Tibial nerve (tissue), 4 donors: ENCODE data around the gene CTPS2. TPM values are rescaled to one million over a fixed set of nuclear protein-coding genes. Genes with fewer than 3 reads are reported as not detected.

Experiments used
- DNase-seq, 2 donors: peaks; one replicate each; pipeline ENCODE4 v3.0.0-alpha.2; 2019; ENCODE audit warnings: low spot score in 2 of 2
- H3K27ac ChIP-seq, 4 donors: fragments of 200-600 bp; sonication (generic) in 3 of 4; one replicate each; pipeline ENCODE4 v1.5.1; 2017 to 2019; ENCODE audit warnings: mild to moderate bottlenecking in 1 of 4
- H3K27me3 ChIP-seq, 2 donors: fragments of 200-600 bp; sonication (generic) in 1 of 2; one replicate each; pipeline versions ENCODE4 v1.5.1 to v1.6.0; 2017 to 2019
- H3K36me3 ChIP-seq, 3 donors: fragments of 200-600 bp; sonication (generic); one replicate each; pipeline ENCODE4 v1.5.1; 2018 to 2019
- H3K4me1 ChIP-seq, 4 donors: fragments of 200-600 bp; sonication (generic) in 3 of 4; one replicate each; pipeline ENCODE4 v1.5.1; 2017 to 2019
- H3K4me3 ChIP-seq, 4 donors: fragments of 200-600 bp; sonication (generic) in 3 of 4; one replicate each; pipeline ENCODE4 v1.5.1; 2017 to 2019; ENCODE audit warnings: mild to moderate bottlenecking in 1 of 4, moderate library complexity in 1 of 4
- H3K9me3 ChIP-seq, 4 donors: fragments of 200-600 bp; sonication (generic) in 3 of 4; one replicate each; pipeline ENCODE4 v1.5.1; 2017 to 2019
- EP300 ChIP-seq, 2 donors: sonication (generic); formaldehyde crosslinking; IDR thresholded peaks; one replicate each; pipeline ENCODE4 v1.6.1; 2017; ENCODE audit warnings: antibody characterized with exemption in 2 of 2, mild to moderate bottlenecking in 1 of 2
- POLR2A ChIP-seq, 2 donors: fragments of 450-650 bp; IDR thresholded peaks; one replicate each; pipeline ENCODE4 v1.6.1; 2017; ENCODE audit warnings: antibody characterized with exemption in 2 of 2, mild to moderate bottlenecking in 2 of 2, moderate library complexity in 2 of 2
- WGBS, 2 donors: methylation state at CpG; one replicate each; pipeline ENCODE4 v1.1.5; 2018; 5-methylcytosine and 5-hydroxymethylcytosine counted together
- total RNA-seq, 4 donors: library from RNA; depleted of rRNA; stranded (reverse); fragments of >200 nt; gene quantifications; one replicate each; pipeline ENCODE4 v1.1.0, GENCODE V29; 2016
- TF ChIP-seq, protein P1 (sequence below), 5 experiments: fragments of 200-600 bp in 3 of 5; fragments of 450-650 bp in 2 of 5; sonication (generic) in 3 of 5; IDR thresholded peaks; one replicate each; pipeline ENCODE4 v1.5.1; 2016 to 2019; ENCODE audit warnings: antibody characterized with exemption in 5 of 5, mild to moderate bottlenecking in 3 of 5, moderate library complexity in 2 of 5

CTPS2 gene
- total RNA-seq, 4 donors from 2014 or later, result 15.9 to 27.5 (median 18.7) TPM

GRCh38 chrX:16665089-16665488 lies 47.4 kb downstream of the CTPS2 start:
- TF ChIP-seq POLR2A (IDR thresholded peaks at IDR 0.05), result no peak
- TF ChIP-seq, protein P1, sequence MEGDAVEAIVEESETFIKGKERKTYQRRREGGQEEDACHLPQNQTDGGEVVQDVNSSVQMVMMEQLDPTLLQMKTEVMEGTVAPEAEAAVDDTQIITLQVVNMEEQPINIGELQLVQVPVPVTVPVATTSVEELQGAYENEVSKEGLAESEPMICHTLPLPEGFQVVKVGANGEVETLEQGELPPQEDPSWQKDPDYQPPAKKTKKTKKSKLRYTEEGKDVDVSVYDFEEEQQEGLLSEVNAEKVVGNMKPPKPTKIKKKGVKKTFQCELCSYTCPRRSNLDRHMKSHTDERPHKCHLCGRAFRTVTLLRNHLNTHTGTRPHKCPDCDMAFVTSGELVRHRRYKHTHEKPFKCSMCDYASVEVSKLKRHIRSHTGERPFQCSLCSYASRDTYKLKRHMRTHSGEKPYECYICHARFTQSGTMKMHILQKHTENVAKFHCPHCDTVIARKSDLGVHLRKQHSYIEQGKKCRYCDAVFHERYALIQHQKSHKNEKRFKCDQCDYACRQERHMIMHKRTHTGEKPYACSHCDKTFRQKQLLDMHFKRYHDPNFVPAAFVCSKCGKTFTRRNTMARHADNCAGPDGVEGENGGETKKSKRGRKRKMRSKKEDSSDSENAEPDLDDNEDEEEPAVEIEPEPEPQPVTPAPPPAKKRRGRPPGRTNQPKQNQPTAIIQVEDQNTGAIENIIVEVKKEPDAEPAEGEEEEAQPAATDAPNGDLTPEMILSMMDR (IDR thresholded peaks at IDR 0.05), result no peak
- no peak for TF ChIP-seq EP300 (IDR thresholded peaks at IDR 0.05)
- no peak overlapping the region for H3K27ac ChIP-seq
- H3K27me3 ChIP-seq, result peaks cover 0 to 17% of the 10 kb centered on the region in 2 donors
- H3K4me1 ChIP-seq, result no peaks in the 10 kb centered on the region
- DNase-seq, result no peak
- H3K4me3 ChIP-seq, result no peak overlapping the region
- H3K36me3 ChIP-seq, result peaks cover 0 to 17% (median 0%) of the 10 kb centered on the region in 3 donors
- 23 to 31% methylated on average over 2 of the region's 2 CpGs for WGBS, 2 donors
- H3K9me3 ChIP-seq, result no peaks in the 10 kb centered on the region

GRCh38 chrX:16664626-16665025 lies 47.8 kb downstream of the CTPS2 start:
- H3K4me1 ChIP-seq, result no peaks in the 10 kb centered on the region

GRCh38 chrX:16664074-16664473 lies 48.4 kb downstream of the CTPS2 start:
- TF ChIP-seq, protein P1 (IDR thresholded peaks at IDR 0.05), result no peak
- TF ChIP-seq POLR2A (IDR thresholded peaks at IDR 0.05) (no peak), EP300 (IDR thresholded peaks at IDR 0.05) (no peak)
- Histone ChIP-seq H3K9me3 (no peaks in the 10 kb centered on the region), H3K4me3 (no peak overlapping the region), H3K4me1 (no peaks in the 10 kb centered on the region), H3K27me3 (peaks cover 0 to 17% of the 10 kb centered on the region in 2 donors), H3K36me3 (peaks cover 0 to 12% (median 0%) of the 10 kb centered on the region in 3 donors), H3K27ac (no peak overlapping the region)
- WGBS, 2 donors, result 87 to 88% methylated on average over 4 to 5 of the region's 5 CpGs
- no peak for DNase-seq

More at GRCh38 chrX:16664626-16665025, 47.8 kb downstream of the CTPS2 start:
- no peak overlapping the region for H3K27ac ChIP-seq
- peaks cover 0 to 17% of the 10 kb centered on the region in 2 donors for H3K27me3 ChIP-seq
- 80 to 83% methylated on average over 2 of the region's 2 CpGs for WGBS, 2 donors
- H3K4me3 ChIP-seq, result no peak overlapping the region
- DNase-seq, result no peak
- TF ChIP-seq POLR2A (IDR thresholded peaks at IDR 0.05), result no peak
- TF ChIP-seq, protein P1 (IDR thresholded peaks at IDR 0.05), result no peak
- TF ChIP-seq EP300 (IDR thresholded peaks at IDR 0.05), result no peak
- H3K36me3 ChIP-seq, result peaks cover 0 to 12% (median 0%) of the 10 kb centered on the region in 3 donors
- no peaks in the 10 kb centered on the region for H3K9me3 ChIP-seq

DNA sequence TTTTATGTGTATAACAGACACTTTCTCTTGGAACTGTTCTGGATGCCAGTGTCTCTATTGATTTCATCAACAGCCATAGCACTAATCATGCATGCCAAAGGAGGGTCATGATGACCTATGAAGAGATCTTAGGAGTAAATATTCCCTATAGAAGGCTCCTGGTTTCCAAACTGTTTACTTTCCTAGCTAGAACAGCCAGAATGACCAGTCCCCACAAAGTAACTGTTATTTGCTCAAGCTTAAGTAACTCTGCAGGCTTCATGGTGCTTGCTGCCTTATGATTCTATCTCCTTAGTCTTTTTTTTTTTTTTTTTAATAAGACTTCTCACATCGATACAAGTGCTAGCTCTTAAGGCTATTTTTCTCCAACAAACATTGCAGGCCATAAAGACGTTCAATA lies 50.1 kb downstream of the CTPS2 start:
- Histone ChIP-seq H3K27me3 (peaks cover 0 to 7% of the 10 kb centered on the region in 2 donors), H3K36me3 (peaks cover 0 to 12% (median 0%) of the 10 kb centered on the region in 3 donors), H3K27ac (no peak overlapping the region), H3K4me1 (no peaks in the 10 kb centered on the region), H3K4me3 (no peak overlapping the region), H3K9me3 (no peaks in the 10 kb centered on the region)
- TF ChIP-seq, protein P1 (IDR thresholded peaks at IDR 0.05), result no peak
- no peak for TF ChIP-seq POLR2A (IDR thresholded peaks at IDR 0.05)
- TF ChIP-seq EP300 (IDR thresholded peaks at IDR 0.05), result no peak
- WGBS, 2 donors, result 55 to 57% methylated on average over 2 of the region's 2 CpGs
- no peak for DNase-seq

- H3K4me3 ChIP-seq, result no peak overlapping the region
- TF ChIP-seq, protein P1 (IDR thresholded peaks at IDR 0.05), result no peak
- TF ChIP-seq EP300 (IDR thresholded peaks at IDR 0.05) (no peak), POLR2A (IDR thresholded peaks at IDR 0.05) (no peak)
- no peaks in the 10 kb centered on the region for H3K9me3 ChIP-seq
- peaks cover 0 to 4% of the 10 kb centered on the region in 2 donors for H3K27me3 ChIP-seq
- H3K27ac ChIP-seq, result no peak overlapping the region
- 72 to 80% methylated on average over 2 of the region's 2 CpGs for WGBS, 2 donors
- H3K4me1 ChIP-seq, result no peaks in the 10 kb centered on the region
- H3K36me3 ChIP-seq, result peaks cover 0 to 8% (median 0%) of the 10 kb centered on the region in 3 donors
- DNase-seq, result no peak
Measured at GRCh38 chrX:16661495-16661894, 51.0 kb downstream of the CTPS2 start.
